GM21367 (cell line): ENCODE measurements around the gene FCGR2B.
"Not testable (repeated sequence)": the region's sequence is repeated elsewhere in the genome, so short reads cannot be mapped to it uniquely, and the experiment has no call there.

Experiments used
- ATAC-seq: cut with Tn5 transposase; IDR thresholded peaks from one replicate; pipeline ENCODE4 v1.9.1; 2021; ENCODE audit not compliant: unreplicated experiment

Gene FCGR2B

DNA sequence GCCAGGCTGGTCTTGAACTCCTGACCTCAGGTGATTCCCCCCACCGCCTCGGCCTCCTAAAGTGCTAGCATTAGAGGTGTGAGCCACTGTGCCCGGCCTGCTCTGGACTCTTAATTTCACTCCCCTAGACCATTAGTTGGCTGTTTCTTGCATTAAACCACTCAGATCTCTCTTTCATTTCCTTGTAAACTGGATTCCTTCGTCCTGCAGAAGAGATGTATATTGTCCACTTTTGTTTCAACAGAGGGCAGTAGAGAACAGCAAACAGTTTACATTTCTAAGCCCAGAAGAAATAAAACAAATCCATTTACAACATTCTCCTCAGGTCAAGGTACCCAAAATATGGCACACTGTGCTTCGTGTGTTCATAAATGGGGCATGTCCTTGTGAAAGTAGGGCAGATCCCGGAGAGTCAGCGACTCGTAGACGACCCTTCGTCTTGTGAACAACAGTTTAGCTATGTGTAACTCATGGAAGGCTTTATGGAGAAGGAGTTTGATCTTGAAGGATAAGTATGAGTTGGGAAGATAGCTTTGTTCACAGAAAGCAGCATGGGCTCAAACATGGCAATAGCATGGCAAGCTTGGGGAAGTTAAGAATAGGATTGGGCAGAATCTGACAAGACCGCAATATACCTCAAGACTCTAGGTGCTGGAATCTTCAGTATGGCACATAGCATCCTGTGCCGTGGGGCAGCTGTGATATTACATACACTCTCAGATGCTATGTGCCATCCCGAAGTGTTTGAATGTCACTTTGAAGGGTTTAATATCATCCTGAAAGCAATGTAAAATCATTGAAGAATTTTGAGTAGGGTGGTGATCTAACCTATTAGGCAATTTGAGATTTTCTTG lies 15.2 kb upstream of the FCGR2B start:
- not testable (repeated sequence) for ATAC-seq

- not testable (repeated sequence) for ATAC-seq
Observed at GRCh38 chr1:161653541-161653940, 9.4 kb upstream of the FCGR2B start.

DNA sequence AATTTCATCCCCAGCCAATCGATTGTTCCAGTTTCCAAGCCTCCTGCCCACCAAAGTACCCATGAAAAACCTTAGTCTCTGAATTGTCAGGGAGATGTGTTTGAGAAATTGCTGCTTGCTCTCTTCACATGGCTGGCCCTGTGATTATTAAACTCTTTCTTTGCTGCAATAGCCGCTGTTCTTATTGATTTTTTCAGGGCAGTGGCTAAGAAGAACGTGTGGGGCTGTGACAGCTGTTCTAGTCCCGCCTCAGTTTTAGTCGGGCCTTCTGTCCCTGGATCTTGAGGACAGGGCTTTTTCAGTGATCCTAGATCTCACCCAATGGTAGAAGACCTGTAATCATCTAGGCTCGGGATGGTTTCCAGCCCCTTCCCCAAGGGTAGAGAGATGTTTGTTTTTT lies 9.0 kb upstream of the FCGR2B start:
- not testable (repeated sequence) for ATAC-seq

DNA sequence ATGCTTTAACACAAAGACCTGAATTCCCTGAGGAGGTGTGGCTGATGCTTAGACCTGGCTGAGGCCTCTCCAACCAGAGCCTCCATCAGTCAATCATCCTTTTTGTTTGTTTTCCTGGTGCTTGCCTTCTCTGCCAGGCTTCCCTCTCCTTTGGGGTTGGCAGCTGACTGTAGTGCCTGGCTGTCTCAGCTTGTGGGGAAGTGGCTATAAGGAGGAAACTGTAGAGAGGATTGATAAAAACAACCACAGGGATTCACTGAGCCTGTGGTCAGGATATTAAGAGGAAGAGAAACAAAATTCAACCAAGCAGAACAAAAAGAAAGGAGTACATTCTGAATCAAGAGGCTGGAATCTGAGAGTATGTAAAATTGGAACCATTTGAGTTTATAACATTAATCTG lies 4.4 kb upstream of the FCGR2B start:
- ATAC-seq, result not testable (repeated sequence)

DNA sequence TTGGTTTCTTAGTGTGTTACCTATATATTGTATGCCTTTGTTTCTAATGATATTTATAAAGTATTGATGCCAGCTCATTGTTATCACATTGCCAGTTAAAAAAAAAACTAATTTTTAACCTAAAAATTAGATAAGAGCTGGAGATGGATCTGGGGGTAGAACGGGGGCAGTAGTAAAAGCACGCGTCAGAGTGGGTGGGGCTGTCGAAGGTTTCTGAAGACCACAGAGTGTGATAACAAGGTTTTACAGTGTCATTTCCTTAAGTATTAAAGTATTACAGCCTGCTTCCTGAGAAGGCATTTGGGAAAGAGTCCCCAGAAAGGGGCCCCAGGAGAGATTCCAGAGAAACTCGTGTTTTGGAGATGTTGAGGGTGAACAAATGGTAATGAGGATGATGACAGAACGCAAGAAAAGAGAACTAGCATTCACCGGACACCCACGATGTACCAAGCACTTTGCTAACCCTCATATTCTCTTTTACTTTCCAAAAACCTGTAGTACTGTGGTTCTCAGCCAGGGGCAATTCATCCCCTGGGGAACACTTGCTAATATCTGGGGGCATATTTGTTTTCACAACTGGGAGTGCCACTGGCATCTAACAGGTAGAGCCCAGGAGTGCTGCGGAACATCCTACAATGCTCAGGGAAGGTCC lies 1.2 kb upstream of the FCGR2B start:
- not testable (repeated sequence) for ATAC-seq

DNA sequence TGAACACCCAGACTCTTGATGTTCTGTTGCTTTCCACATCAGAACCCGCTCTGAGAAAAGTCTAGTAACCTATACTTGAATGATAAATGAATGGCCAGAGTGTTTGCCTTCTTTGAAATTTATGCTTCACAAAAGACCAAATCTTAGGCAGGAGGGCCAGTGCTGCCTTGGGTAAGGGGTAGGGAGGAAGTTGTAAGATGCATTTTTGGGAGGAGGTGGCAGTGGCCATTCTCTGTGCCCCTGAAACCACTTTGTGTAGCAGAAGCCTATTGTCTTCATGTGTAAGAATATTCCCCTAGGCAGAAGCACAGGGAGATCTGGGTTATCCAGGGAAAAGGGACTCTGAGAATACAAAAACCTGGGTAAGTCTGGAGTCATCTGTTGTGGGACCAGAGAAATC lies 626 bp downstream of the FCGR2B start:
- ATAC-seq, result peak; percentile 12

- ATAC-seq, result not testable (repeated sequence)
Observed at GRCh38 chr1:161664689-161665088, 1.7 kb downstream of the FCGR2B start.

GRCh38 chr1:161671045-161672020 lies 8.4 kb downstream of the FCGR2B start:
- ATAC-seq, result not testable (repeated sequence)

DNA sequence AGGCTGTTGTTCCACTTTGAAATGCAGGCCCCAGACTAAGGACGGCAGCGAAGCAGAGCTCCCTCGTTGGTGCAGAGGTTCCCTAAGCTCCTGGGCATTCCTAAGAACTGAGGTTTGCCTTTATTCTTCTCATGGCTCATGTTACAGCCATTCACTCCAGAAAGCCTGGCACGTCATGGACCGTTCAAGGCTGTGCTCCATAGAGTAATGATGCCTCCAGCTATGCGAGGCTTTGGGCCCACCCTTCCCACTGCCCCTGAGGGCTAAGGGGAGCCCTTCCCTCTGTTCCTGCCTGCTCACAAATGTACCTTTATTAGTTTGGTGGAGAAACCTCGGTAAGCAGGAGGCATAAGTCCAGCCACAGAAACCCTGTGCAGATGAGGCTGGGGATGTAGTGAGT lies 10.5 kb downstream of the FCGR2B start:
- not testable (repeated sequence) for ATAC-seq

DNA sequence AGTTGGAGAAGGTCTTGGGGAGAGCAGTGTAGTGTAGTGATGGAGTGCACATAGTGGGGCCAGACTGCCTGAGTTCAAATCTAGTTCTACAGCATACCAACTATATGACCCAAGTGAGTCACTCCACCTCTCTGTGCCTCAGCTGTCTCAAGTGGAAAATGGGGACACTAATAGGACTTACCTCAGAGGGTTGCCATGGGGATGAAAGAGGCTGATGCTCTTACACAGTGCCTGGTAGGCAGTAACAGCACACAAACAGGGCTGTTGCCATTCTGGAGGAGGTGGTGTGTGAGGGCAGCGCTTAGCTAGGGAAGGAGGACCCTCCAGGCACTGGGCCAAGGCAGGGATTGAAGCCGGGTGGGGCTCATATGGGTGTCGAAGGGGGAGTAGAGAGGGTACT lies 11.5 kb downstream of the FCGR2B start:
- ATAC-seq, result not testable (repeated sequence)

DNA sequence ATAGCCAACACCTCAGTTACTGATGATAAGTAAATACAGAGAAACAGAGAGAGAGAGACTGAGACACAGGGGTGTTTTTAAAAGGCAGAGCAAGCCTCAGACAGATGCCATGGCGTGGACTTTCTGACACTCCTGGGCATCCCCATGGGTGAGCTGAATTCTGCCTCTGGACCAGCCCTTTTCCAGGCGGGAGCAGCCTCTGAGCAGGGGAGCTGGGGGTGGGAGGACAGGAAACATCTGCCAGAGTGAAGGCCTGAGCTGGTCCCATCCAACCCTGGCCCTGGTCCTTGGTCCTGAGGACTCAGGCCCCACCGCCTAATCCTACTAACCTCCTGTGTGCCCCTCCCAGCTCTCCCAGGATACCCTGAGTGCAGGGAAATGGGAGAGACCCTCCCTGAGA lies 12.0 kb downstream of the FCGR2B start:
- not testable (repeated sequence) for ATAC-seq

GRCh38 chr1:161676441-161676840 lies 13.5 kb downstream of the FCGR2B start:
- ATAC-seq, result no peak

DNA sequence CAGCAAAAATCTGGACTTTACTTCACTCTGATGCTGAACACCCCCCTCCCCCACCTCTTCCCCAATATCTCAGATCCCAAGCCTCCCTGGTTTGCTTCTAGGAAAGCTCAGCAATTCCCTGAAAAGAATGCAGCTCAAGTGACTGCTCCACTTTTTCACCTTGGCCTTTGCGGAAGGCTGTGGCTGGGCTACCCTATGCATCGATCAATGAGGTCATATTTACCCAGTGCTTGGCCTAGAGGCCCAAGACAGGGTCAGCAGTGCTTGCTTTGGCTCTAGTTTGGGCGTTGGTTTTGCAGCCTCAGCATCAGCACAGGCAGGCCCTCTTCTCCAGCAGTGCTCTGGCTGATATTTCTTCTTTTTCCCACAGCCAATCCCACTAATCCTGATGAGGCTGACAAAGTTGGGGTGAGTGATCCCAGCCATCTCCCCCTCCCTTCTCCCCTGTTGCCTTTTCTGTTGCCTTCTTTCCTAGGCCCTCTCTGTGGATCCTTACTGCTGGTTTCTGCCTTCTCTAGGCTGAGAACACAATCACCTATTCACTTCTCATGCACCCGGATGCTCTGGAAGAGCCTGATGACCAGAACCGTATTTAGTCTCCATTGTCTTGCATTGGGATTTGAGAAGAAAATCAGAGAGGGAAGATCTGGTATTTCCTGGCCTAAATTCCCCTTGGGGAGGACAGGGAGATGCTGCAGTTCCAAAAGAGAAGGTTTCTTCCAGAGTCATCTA lies 14.2 kb downstream of the FCGR2B start:
- ATAC-seq, result no peak

- ATAC-seq, result no peak
Observed at GRCh38 chr1:161678500-161678899, 15.6 kb downstream of the FCGR2B start.

- ATAC-seq, result no peak
Observed at GRCh38 chr1:161681879-161682278, 18.9 kb downstream of the FCGR2B start.

- no peak for ATAC-seq
Observed at GRCh38 chr1:161688946-161689345, 26.0 kb downstream of the FCGR2B start.

- no peak for ATAC-seq
Observed at GRCh38 chr1:161691846-161692245, 28.9 kb downstream of the FCGR2B start.

- ATAC-seq, result not testable (repeated sequence)
Observed at GRCh38 chr1:161693020-161693712, 30.2 kb downstream of the FCGR2B start.

DNA sequence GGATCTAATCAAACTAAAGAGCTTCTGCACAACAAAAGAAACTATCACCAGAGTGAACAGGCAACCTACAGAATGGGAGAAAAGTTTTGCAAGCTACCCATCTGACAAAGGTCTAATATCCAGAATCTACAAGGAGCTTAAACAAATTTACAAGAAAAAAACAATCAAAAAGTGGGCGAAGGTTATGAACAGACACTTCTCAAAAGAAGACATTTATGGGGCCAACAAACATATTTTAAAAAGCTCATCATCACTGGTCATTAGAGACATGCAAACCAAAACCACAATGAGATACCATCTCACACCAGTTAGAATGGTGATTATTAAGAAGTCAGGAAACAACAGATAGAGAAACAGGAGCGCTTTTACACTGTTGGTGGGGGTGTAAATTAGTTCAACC lies 35.4 kb downstream of the FCGR2B start:
- not testable (repeated sequence) for ATAC-seq

- no peak for ATAC-seq
Observed at GRCh38 chr1:161702250-161702649, 39.3 kb downstream of the FCGR2B start.
